Urinary bladder (tissue), 2 donors: ENCODE data around the gene TEPSIN. TPM values are rescaled to one million over a fixed set of nuclear protein-coding genes. Genes with fewer than 3 reads are reported as not detected.

ENCODE experiments used
- polyA plus RNA-seq: library from polyadenylated mRNA; stranded (reverse); fragments of 200-250 nt; gene quantifications from one replicate; pipeline ENCODE4 v1.2.3, GENCODE V29; 2013
- total RNA-seq: library from RNA; depleted of rRNA; stranded (reverse); fragments of >200 nt; gene quantifications from one replicate; pipeline ENCODE4 v1.2.3, GENCODE V29; 2014
- donor health status: healthy.

The TEPSIN gene
- total and polyA plus RNA-seq, 2 donors: 12.3 to 36.6 TPM

Other genes with a start within 250 kb of the TEPSIN start
- 13.1 TPM for gene CHMP6, start 247.2 kb downstream of the TEPSIN start, total RNA-seq
- 36.2 TPM for gene CHMP6, start 247.2 kb downstream of the TEPSIN start, polyA plus RNA-seq
- 11.8 TPM for gene BAIAP2, start 203.9 kb downstream of the TEPSIN start, total RNA-seq
- 41.5 TPM for gene BAIAP2, start 203.9 kb downstream of the TEPSIN start, polyA plus RNA-seq
- not detected for gene PVALEF, start 73.5 kb downstream of the TEPSIN start, total RNA-seq
- not detected for gene PVALEF, start 73.5 kb downstream of the TEPSIN start, polyA plus RNA-seq
- 7.6 TPM for gene AATK, start 72.8 kb downstream of the TEPSIN start, total RNA-seq
- 9.2 TPM for gene AATK, start 72.8 kb downstream of the TEPSIN start, polyA plus RNA-seq
- 5.9 TPM for gene CEP131, start 16.1 kb downstream of the TEPSIN start, total RNA-seq
- gene CEP131, start 16.1 kb downstream of the TEPSIN start, polyA plus RNA-seq: 10.8 TPM
- gene NDUFAF8, start 263 bp upstream of the TEPSIN start, total RNA-seq: 11.2 TPM
- gene NDUFAF8, start 263 bp upstream of the TEPSIN start, polyA plus RNA-seq: 26.7 TPM
- 28.5 TPM for gene SLC38A10, start 56.3 kb upstream of the TEPSIN start, total RNA-seq
- 82.3 TPM for gene SLC38A10, start 56.3 kb upstream of the TEPSIN start, polyA plus RNA-seq
- 10.1 TPM for gene BAHCC1, start 156.4 kb upstream of the TEPSIN start, total RNA-seq
- 15.9 TPM for gene BAHCC1, start 156.4 kb upstream of the TEPSIN start, polyA plus RNA-seq